Limb (tissue), 2 donors: ENCODE measurements around the gene POU3F2.

Experiments
- DNase-seq, 2 donors: peaks; one replicate each; pipeline ENCODE4 v3.0.0-alpha.2; 2016; ENCODE audit errors: extremely low spot score in 2 of 2

The POU3F2 gene

DNA sequence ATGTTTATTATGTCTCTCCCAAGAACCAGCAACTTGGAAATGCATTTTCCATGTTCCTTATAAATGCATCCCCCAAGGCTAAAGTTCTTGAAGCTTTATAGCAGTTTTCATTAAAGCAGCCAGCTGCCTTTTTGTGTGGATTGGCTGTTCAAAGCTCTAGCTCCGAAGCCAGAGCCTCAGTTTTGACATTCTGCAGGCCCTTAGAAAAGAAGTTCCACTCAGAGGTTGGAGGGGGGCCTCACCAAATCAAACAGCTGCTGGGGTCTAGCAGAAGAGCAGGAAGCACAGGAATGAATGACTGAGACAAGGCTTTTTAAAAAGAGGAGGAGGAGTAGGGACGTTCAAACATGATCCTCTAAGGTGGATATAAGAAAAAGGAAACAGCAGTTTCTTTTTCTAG is 4.2 kb upstream of the POU3F2 start:
- DNase-seq: no peak

DNA sequence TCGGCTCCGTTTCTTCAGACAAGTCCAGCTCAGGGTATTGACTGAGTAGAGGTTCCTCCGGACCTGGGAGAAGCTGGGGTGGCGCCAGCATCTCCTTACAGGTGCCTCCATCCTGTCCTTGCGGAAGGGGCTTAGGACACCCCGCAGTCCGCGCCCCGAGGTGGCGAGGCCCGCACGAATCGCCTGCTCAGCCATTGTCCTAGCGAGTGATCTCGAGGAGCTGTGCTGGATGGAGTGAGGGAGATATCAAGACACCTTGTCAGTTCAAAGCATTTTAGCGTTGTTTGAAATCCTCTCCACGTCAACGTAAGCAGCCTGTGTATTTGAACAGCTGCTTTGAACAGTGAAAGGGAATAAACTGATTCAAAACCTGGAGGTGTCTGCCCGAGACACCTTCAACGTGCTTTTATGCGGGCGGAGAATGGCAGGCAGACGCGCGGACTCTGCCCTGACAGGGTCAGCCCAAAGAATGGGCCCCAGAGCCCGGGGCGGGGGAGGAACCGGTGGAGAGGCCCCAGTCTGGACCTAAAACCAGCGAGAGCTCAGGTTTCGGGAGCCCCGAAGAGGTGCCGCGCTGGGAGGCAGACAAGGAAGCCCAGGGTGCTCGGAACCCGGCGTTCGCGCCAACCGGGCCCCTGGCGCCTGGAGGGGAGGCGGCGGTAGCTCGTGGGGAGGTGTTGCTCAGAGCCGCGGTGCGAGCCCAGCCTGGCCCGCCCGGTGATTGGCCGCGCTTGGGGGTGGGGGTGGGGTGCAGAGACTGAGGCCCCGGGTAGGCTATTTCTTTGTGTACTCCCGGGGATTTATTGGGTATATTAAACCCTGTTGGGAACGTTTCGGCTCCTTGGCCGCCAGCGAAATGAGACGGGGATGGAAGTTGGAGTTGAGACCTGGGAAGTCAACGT is 3.1 kb upstream of the POU3F2 start:
- peak in 1 of 2 donors; percentile 60 for DNase-seq

DNA sequence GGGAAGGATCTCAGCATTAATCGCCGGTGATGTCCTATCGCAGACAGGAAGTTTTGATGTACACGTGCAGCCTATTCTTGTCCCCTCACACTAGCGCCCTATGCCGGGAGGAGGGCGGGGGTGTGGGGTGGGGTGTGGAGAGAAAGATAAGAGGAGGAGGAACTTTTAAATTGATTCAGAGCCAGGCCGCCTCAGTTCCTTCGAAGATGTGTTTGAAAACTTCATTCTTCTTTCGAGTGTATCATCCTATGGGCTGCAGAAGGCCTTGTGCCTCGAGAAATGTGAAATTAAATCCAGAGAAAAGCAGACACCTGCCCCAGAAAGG is 2.5 kb upstream of the POU3F2 start:
- no peak for DNase-seq

DNA sequence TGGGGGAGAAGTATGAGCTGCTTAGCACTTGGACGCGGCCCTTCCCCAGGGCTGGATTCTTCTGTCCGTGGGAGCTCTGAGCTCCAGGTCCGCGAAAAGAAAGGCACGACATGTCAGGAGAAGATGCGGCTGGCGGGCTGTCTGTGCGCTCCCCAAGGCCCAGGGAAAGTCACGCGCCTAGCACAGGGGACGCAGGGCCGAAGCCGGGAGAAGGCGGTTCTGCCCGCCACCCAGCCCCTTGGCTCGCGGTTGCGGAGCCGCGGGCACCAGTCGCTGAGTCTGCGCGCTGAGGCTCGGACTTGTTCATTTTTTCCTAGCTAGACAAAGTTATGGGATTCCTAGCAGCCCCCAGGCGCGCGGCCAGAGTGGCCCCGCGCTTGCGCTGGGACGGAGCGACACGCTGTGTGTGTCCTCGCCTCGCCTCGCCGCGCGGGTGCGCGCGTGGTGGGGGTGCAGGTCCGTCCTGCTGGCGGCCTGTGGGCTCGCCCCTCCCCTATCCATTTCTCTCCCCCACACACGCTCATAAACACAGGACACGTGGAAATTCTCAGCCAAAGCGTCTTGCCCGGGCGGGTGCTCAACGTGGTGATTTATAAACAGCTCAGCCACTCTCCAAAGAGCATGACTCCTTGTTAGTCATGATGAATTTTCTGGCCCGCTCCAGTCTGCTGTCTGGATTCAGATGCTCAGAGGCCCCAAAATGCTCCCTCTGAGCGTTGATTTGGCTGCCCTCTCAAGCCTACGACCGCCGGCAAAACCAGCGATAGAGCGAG is 1.9 kb upstream of the POU3F2 start:
- DNase-seq: peak in 1 of 2 donors; percentile 70

DNA sequence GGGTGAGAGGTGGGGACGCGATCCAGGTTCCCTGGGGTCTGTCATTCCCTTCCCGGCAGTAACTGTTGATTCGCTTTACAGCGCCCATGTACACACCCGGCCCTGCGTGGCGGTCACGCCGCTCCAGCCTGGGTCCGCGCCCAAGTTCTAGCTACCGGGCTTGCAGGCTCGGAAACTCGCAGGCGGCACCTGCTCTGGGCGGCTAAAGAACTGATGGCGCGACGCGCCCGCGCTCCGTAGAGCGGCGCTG is 1.4 kb upstream of the POU3F2 start:
- DNase-seq: no peak

DNA sequence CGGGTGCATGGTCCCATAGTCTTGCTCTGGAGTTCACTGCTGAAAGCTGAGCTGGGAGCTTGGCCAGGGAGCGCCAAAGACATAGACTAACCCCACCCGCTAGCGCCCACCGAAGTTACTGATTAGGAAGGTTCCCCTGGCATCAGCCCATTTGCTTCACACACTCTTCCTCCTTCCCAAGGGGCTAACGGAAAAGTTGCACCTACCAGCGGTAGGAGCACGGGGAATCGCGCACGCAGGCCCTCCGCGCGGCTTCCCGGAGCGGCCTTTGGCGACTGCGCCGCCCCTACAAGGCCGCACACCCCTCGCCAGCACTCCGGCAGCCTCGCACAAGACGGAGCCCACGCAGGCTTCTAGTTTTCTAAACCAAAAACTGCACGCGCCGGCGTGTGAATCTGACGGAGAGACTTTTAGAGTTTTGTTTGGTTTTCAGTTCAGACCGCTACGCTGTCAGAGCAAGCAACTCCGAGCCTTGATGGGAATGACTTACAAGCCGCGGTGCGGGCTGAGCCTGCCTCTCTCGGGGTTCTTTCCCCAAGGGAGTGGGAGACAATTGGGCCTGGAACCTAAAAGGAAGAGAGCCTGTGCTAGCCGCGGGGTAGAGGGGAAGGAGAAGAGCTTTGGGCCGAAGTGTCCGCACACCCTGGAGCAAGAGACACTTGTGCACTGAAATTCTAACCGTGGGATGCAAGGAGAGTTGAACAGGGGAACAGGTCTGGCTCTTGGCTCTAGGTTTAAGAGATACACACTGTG is 891 bp upstream of the POU3F2 start:
- DNase-seq: peak in 1 of 2 donors; percentile 65

DNA sequence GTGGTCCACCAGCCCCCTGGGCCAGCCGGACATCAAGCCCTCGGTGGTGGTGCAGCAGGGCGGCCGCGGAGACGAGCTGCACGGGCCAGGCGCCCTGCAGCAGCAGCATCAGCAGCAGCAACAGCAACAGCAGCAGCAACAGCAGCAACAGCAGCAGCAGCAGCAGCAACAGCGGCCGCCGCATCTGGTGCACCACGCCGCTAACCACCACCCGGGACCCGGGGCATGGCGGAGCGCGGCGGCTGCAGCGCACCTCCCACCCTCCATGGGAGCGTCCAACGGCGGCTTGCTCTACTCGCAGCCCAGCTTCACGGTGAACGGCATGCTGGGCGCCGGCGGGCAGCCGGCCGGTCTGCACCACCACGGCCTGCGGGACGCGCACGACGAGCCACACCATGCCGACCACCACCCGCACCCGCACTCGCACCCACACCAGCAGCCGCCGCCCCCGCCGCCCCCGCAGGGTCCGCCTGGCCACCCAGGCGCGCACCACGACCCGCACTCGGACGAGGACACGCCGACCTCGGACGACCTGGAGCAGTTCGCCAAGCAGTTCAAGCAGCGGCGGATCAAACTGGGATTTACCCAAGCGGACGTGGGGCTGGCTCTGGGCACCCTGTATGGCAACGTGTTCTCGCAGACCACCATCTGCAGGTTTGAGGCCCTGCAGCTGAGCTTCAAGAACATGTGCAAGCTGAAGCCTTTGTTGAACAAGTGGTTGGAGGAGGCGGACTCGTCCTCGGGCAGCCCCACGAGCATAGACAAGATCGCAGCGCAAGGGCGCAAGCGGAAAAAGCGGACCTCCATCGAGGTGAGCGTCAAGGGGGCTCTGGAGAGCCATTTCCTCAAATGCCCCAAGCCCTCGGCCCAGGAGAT is 1.0 kb downstream of the POU3F2 start:
- DNase-seq: peak in 1 of 2 donors; percentile 62

DNA sequence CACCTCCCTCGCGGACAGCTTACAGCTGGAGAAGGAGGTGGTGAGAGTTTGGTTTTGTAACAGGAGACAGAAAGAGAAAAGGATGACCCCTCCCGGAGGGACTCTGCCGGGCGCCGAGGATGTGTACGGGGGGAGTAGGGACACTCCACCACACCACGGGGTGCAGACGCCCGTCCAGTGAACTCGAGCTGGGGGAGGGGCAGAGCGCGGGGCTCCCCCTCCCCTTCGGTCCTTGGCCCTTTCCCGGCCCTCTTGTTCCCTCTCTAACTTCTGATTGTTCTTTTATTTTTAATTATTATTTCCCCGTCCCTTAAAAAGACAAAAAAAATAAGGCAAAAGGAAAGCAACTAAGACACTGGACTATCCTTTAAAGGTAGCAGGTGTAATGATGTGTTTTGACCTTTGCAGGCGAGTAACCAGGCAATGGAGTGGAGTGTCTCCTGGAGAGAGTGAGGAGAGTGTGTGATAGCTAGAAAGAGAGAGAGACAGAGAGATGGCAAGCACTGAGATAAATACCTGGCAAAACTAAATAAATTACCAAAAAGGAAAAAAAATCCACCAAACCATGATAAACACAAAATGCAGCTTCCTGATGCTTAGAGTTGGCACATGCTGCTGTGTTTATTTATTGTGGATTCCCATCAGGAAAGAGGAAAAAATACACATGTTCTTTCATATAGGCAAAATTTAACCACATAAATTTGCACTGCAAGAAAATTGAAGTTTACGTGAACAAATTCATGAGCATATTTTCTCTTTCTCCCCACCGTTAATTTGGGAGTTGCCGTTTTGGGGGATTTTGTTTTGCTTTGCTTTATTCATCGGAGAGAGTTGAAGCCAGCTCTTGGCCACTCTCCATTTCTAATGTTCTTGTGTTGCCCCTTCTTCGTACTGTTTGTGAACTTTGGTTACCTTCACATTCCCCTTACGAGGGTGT is 1.9 kb downstream of the POU3F2 start:
- no peak for DNase-seq

DNA sequence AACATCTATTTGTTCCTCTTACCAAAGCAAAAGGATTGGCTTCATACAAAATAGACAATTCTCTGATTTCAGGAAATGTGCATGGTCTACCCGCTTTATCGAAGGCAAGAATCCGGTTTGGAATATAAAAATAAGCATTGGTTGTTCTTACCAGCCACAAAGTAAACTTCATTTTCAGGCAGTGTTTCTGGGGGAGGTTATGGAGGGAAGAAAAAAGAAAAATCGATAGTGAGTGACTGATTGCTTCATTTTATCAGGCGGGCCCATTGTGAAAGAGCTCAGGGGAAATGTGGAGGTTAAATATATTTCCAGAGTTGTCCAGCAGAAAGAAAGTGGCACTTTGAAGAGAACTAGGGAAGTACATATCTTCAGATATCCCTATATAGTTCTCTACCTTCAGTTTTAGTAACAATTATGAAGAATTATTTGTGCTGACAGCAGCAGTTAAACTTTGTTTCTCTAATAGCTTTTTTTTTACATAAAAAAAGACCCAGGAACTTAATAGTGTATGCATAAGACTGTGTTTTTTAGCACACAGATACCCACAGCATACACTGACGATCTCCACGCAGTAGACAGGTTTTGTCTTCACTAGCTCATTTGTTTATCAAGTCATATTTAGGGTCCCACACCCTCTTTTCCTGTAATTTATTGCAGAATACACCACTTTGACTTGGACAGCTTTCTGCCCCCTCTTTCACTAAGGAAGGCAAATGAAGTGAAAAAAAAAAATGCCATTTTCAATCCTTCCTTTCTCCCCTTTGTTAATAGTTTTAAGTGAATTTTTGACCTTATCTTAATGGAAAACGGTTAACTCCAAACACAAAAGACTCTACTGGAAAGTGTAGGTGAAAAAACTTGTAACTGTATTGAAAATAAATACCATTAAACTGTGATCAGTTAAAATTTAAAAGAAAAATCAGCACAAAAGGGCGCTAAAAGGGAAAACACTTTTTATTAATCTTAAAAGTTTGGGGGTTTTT is 2.9 kb downstream of the POU3F2 start:
- DNase-seq: no peak

DNA sequence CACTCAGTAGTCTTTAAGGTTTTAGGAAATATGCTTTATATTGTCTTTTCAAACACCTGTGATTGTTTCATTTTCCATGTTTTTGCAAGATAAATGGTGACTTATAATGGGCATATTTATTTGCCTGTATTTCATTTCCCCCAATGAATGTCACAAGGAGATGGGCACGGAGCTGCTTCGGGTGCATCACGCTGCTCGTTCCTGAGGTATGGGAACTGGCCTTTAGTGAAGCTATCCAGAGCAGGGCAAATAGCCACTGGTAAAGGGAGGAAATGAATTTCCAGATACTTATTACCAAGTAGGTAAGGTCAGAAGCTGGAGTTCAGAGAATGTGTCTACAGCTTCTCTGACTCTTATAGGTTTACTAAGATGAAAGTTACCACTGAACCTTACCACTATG is 3.7 kb downstream of the POU3F2 start:
- no peak for DNase-seq

DNA sequence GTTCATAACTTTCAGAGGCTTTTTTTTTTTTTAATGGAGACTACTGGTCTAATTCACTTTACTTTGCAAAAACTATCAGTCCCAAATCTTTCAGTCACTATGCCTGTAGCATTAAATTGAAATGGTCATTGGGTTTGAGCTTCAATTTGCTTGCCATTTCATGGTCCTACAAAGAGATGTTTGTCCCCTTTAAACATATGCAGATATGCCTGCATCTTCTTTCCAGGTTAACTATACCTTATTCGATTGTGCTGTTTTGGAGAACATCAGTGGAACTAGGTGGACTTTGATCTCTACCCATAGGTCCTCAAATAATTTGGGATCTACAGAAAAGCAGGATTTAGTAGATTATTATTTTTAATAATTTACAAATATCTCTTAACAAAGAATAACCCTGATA is 4.6 kb downstream of the POU3F2 start:
- DNase-seq: no peak

DNA sequence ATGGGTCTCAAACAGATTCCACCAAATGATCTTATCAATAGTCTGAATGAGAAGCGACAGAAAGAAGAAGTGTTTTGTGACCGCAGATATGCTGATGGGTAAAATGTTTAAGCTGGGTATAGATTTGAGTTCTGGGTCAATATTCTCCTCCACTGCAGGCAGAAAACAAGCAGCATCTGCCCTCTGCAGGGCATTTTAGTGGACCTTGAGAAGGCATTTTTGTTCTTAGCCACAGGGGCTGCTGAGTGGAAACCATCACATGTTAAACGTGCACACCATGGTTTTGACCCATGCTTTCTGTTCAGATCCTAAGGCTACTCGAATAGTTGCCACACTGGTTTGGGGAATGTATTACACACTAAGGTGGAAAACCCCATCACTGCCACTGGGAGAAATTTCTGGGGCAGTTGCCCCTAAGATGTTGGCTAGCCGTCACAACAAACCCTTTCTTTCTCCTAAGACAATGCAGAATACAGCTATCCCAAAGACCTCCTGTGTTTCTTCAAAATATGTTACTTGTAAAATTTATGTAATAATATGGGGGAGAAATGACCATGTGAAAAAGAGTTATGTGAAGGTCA is 5.5 kb downstream of the POU3F2 start:
- DNase-seq: no peak

DNA sequence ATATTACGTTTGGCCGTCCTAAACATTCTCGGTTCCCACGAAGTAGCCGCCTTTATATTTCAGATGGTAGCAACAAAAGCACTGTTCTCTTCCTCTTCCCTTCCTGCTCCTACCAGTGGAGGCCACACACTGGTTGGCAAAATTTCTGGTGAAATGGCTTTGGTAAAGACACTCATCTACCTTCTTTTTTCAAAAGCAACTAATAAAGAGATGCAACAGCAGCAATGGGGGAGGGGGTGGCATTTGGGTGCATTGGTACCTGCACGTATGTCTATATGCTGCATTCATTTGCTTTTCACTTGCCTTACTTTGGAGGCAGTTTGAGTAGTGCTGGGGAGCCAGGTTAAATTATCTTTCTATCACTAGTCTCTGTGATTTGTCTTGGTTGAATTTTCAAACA is 6.0 kb downstream of the POU3F2 start:
- no peak for DNase-seq

DNA sequence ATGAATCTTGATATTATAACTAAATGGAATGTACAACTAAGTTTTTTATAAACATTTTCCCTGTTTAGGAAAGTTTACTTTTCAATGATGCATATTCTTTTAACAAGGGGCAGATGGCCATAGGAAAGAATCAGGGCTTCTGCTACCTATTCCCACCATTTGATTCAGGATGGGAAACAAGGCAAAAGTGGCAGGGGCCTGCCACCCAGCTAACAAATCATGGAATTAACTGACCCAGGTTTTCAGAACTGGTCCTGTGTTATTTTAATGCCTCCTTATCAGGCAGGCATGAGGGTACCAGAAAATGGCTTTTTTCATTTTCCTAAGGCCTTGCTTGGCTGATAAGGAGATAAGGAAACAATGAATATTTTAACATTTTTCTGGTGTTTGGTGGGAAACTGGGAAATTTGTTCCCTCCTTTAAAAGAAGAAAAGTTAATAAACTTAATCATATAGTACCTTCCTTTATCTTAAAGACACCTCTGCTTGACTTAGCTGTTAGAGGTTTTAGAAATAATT is 6.7 kb downstream of the POU3F2 start:
- no peak for DNase-seq

DNA sequence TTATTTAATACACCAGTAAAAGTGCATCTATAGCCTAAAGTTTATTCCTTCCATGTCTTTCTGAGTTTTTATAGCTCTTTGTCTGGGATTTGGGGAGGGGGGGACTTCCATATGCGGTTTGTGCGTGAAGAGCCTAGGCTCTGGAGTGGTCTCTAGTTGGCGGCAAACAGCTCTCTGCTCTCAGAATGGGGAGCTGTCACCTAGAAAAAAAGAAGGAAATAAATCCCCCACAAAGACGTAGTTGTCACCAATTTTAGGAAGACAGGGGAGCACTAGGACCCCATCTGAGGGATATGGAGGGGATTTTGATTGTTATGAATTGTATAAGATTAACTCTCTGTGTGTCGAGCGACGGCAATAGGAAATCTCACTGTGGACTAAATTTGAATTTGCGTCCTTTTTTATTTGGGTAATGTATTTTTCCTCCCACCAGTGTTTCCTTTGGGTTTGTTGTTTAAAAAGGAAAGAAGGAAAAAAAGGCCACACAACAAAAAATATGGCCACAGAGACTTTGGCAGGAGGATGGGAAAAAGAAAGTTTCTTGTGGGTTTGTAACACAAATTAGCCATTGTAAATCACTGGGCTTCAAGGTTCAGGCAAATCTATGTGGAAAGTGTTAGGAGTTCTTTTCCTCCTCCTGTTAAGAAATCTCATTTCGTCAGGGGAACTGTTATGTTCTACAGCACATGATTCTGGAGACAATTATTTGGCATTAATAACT is 7.4 kb downstream of the POU3F2 start:
- no peak for DNase-seq

DNA sequence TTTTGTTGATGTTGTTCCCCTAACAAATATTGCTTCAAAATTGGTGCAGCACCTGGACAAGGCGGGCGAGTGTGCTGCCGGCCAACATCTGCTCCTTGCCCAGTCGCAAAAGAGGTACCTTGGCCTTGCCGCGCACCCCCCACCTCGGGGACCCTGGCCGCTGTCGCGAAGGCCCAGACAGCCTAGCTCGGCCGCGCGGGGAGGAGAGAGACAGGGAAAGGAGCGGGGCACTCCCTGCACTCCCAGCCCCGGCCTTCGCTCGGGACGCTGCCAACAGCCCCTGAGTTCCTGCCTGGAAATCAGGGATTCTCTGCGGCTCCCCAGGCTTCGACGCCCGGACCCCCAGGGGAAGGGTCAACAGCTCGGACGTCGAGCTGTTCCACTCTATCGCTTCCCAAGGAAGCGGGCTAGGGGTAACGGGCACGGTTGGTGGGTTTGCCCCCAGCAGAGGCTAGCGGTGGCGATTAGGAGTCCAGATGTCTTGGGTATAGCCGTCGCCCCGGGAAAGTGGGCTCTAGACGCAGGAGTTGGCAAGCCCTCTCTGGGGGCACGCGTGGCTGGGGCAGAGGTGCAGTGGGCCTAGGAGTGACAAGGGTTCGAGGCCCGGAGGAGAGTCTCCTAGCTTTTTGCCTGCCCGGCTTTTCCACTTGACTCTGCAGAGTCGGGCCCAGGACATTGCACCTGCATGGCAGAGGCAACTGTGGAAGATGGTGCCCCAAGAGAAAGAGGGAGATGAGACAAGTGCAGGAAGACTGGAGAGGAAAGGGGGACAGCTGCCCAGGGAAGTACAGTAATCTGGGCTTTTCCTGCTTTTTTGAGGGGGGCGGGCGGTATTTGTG is 8.2 kb downstream of the POU3F2 start:
- peak in 1 of 2 donors; percentile 59 for DNase-seq
